ENCODE results near the gene RFX7. TPM values are rescaled to one million over a fixed set of nuclear protein-coding genes. Genes with fewer than 3 reads are reported as not detected.
A peak's percentile ranks its signal among the peaks of the same experiment; 100 is the strongest.

The RFX7 gene
- 10 to 100 TPM; 35.0 to 37.5 TPM for total RNA-seq
- 1 to 10 TPM in 1 of 2 donors, under 1 TPM in 1; 0.30 to 4.4 TPM for polyA plus RNA-seq

DNA sequence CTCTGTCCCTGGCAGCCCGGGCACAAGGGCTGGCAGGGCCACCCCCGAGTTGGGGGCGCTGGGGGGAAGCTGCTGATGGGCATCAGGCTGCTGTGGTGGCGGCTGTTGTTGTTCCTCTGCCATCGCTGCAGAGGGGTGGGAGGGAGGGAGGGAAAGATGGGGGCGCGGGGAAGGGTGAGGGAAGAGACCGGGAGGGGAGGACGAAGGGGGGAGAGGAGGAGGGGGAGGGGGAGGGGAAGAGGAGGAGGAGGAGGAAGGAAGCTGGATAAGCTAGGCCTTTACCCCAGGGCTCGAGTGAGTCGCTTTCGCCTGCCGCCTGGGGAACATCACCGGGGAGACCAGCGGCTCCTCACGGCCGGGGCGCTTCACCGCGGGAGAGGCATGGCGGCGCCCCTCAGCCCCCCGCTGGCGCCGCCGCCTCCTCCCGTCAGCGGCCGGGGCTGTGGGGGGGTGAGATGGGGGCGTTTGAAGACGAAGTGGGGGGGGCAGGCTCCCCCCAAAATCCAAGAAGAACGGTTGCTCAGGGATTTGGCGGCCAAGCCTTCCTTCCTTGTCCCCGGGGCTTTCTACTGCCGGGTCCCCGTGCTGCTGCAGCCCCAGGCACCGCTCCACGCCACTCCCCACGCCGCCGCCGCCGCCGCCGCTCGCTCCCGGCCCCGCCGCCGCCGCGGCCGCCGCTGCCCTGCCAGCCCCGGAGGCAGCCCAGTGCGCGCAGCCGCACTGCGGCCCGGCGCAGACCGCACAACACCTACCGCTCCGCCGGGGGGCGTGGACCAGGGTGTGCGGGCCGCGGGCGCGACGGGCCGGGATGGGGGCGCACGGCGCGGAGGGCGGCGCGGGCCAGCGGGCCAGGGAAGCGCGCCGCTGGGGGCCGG lies at the start of gene RFX7:
RFX7 (minus strand) TSS at position 717 of the 875 bp plus-strand sequence; CDS start at position 123, 594 bp downstream.
- peak within 1 kb of the TSS; percentile 86 to 97 (median 94) for H3K4me3 Mint-ChIP-seq
- H3K4me1 Mint-ChIP-seq = peaks cover 27 to 44% (median 38%) of the 10 kb centered on the region in 4 donors
- no peaks in the 10 kb centered on the region for H3K9me3 Mint-ChIP-seq
- Histone ChIP-seq H3K36me3 (ENCODE audit: insufficient read depth, low read length) (no peaks in the 10 kb centered on the region), H3K4me1 (ENCODE audit: insufficient read depth, low read length) (peaks cover 53% of the 10 kb centered on the region), H3K27me3 (ENCODE audit: insufficient read depth, low read length) (no peaks in the 10 kb centered on the region), H3K27ac (ENCODE audit: low read depth, low read length) (peak within 1 kb of the TSS; percentile 57), H3K4me3 (ENCODE audit: low read length in 2 of 2) (peak within 1 kb of the TSS; percentile 67 to 81), H3K9me3 (ENCODE audit: control insufficient read depth in 1 of 2, low read length in 2 of 2) (no peaks in the 10 kb centered on the region)
- peaks cover 2 to 15% of the 10 kb centered on the region in 2 donors for H3K36me3 Mint-ChIP-seq
- intact Hi-C loops (cut with micrococcal nuclease) = loop anchor here (2.0 to 10.0 kb wide), 6 partner anchors 37 to 1047 kb away; partner anchors contain the start of genes CCPG1, PIERCE2, RSL24D1 and ZNF280D
- peak; percentile 77 to 82 (median 81) for DNase-seq
- H3K27me3 Mint-ChIP-seq = no peaks in the 10 kb centered on the region
- CTCF ChIA-PET (ENCODE audit: partially characterized antibody) = interaction anchor here (1.1 to 1.2 kb wide), 2 partner anchors 35 to 43 kb away, joined by 4 to 5 read pairs; no protein-coding TSS in a partner anchor
- peak within 1 kb of the TSS; percentile 90 to 97 (median 94) for H3K27ac Mint-ChIP-seq
- POLR2A ChIA-PET (ENCODE audit: partially characterized antibody) = interaction anchor here (1.0 to 2.8 kb wide), 6 partner anchors 36 to 924 kb away, joined by 3 to 23 read pairs (median 4); partner anchors contain the start of genes PIGB, PIGBOS1 and ZNF280D

DNA sequence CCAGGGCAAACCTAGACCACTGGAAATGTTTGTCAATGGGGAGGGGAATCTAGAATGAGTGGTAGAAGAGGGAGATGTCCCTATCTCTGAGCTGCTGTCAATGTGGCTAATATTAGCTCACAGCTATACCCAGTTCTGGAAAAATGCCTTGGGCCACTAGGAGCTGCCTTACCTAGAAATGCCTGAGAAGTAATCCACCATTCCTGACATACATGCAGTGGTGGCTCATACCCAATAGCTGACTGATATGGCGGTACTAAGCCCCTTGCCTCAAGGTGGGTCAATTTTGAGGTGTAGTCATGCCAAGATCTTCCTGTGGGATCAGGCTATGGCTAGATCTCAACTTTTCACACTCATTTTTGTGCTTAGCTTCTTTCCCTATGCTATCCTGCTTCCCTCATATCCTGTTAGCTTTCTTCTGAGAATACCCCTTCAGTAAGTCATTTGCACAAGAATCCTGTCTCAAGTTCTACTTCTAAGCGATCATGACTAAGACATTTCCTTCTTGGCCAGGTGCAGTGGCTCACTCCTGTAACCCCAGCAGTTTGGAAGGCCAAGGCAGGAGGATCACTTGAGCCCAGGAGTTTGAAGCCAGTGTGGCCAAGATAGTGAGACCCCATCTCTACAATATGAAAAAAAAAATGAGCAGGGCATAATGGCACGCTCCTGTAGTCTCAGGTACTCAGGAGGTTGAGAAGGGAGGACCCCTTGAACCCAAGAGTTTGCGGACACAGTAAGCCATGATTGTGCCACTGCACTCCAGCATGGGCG lies 49.1 kb upstream of the RFX7 start:
- Mint-ChIP-seq H3K4me3 (no peak overlapping the region), H3K4me1 (no peaks in the 10 kb centered on the region), H3K36me3 (peaks cover 1 to 5% of the 10 kb centered on the region in 2 donors), H3K9me3 (peaks cover 2 to 19% (median 16%) of the 10 kb centered on the region in 8 donors), H3K27me3 (peaks cover 0 to 6% of the 10 kb centered on the region in 2 donors), H3K27ac (no peak overlapping the region)
- Histone ChIP-seq H3K9me3 (ENCODE audit: control insufficient read depth in 1 of 2, low read length in 2 of 2) (peaks cover 0 to 8% of the 10 kb centered on the region in 2 donors), H3K27ac (ENCODE audit: low read depth, low read length) (no peak overlapping the region), H3K4me3 (ENCODE audit: low read length in 2 of 2) (no peak overlapping the region), H3K4me1 (ENCODE audit: insufficient read depth, low read length) (no peaks in the 10 kb centered on the region), H3K36me3 (ENCODE audit: insufficient read depth, low read length) (no peaks in the 10 kb centered on the region), H3K27me3 (ENCODE audit: insufficient read depth, low read length) (no peaks in the 10 kb centered on the region)
- intact Hi-C loops (cut with micrococcal nuclease) = no loop called here
- no peak for DNase-seq
- ChIA-PET POLR2A (ENCODE audit: partially characterized antibody) (no interaction called here), CTCF (ENCODE audit: partially characterized antibody) (no interaction called here)

DNA sequence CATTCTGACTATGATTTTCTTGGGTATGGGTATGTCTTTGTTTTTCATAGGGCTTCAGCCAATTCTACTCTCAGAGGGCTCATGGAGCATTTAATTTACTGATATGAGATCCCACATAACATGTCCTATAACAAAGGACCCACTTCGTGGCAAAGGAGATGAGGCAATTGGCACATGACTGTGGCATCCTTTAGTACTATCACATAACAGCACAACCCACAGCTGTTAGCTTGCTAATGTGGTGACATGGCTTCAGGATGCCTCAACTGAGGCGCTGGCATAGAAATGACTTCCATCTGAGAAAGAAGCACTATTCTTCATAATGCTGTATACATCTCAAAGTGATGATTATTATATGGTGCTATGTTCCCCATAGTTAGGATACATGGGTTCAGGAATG lies 48.1 kb upstream of the RFX7 start:
- H3K4me3 ChIP-seq (ENCODE audit: low read length in 2 of 2) = no peak overlapping the region
- H3K4me3 Mint-ChIP-seq = no peak overlapping the region
- no peaks in the 10 kb centered on the region for H3K27me3 ChIP-seq (ENCODE audit: insufficient read depth, low read length)
- no peaks in the 10 kb centered on the region for H3K4me1 Mint-ChIP-seq
- H3K27ac Mint-ChIP-seq = no peak overlapping the region
- intact Hi-C loops (cut with micrococcal nuclease) = no loop called here
- H3K27ac ChIP-seq (ENCODE audit: low read depth, low read length) = no peak overlapping the region
- peaks cover 0 to 6% of the 10 kb centered on the region in 2 donors for H3K27me3 Mint-ChIP-seq
- no peak for DNase-seq
- peaks cover 0 to 8% of the 10 kb centered on the region in 2 donors for H3K9me3 ChIP-seq (ENCODE audit: control insufficient read depth in 1 of 2, low read length in 2 of 2)
- CTCF ChIA-PET (ENCODE audit: partially characterized antibody) = no interaction called here
- H3K9me3 Mint-ChIP-seq = peaks cover 2 to 19% (median 16%) of the 10 kb centered on the region in 8 donors
- no peaks in the 10 kb centered on the region for H3K36me3 ChIP-seq (ENCODE audit: insufficient read depth, low read length)
- no peaks in the 10 kb centered on the region for H3K4me1 ChIP-seq (ENCODE audit: insufficient read depth, low read length)
- H3K36me3 Mint-ChIP-seq = peaks cover 1 to 5% of the 10 kb centered on the region in 2 donors
- POLR2A ChIA-PET (ENCODE audit: partially characterized antibody) = no interaction called here

DNA sequence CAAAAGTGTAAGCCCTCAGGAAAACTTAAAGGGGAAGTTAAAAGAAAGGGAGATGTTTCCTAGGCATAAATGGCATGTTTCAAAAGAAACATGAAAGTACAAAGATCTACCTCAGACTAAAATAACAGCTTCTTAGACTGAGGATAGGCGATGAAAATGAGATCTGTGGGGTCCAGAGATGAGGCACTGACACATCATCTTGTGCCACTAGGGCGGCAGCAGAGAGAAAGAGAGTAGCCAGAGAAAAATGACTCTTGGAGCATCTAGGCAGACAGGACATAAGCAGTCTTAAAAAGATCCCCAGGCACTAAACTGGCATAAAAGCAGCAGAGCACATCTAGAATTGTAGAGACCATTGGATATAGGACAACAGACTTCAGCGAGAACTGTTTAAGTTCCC lies 42.5 kb upstream of the RFX7 start:
- intact Hi-C loops (cut with micrococcal nuclease) = no loop called here
- H3K27me3 Mint-ChIP-seq = peaks cover 0 to 6% of the 10 kb centered on the region in 2 donors
- no peaks in the 10 kb centered on the region for H3K4me1 ChIP-seq (ENCODE audit: insufficient read depth, low read length)

DNA sequence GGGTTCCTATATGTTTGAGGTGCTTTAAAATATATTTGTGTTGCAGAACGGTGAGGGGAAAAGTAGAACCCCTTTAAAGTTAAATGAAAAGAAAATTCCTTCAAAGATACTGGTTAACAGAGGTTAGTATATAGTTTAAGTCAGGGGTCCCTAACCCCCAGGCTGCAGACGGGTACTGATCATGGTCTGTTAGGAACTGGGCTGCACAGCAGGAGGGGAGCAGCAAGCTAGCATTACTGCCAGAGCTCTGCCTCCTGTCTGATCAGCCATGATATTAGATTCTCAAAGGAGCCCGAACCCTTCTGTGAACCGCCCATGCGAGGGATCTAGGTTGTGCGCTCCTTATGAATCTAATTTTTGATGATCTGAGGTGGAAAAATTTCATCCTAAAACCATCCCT lies 37.5 kb upstream of the RFX7 start:
- DNase-seq = no peak
- intact Hi-C loops (cut with micrococcal nuclease) = no loop called here
- no peaks in the 10 kb centered on the region for H3K4me1 ChIP-seq (ENCODE audit: insufficient read depth, low read length)
- H3K9me3 ChIP-seq (ENCODE audit: control insufficient read depth in 1 of 2, low read length in 2 of 2) = no peaks in the 10 kb centered on the region
- no peak overlapping the region for H3K27ac ChIP-seq (ENCODE audit: low read depth, low read length)
- CTCF ChIA-PET (ENCODE audit: partially characterized antibody) = no interaction called here
- no peaks in the 10 kb centered on the region for H3K4me1 Mint-ChIP-seq
- POLR2A ChIA-PET (ENCODE audit: partially characterized antibody) = no interaction called here
- peaks cover 0 to 2% of the 10 kb centered on the region in 2 donors for H3K27me3 Mint-ChIP-seq
- no peak overlapping the region for H3K4me3 Mint-ChIP-seq
- peaks cover 4 to 9% of the 10 kb centered on the region in 2 donors for H3K36me3 Mint-ChIP-seq
- H3K4me3 ChIP-seq (ENCODE audit: low read length in 2 of 2) = no peak overlapping the region
- no peaks in the 10 kb centered on the region for H3K27me3 ChIP-seq (ENCODE audit: insufficient read depth, low read length)
- no peak overlapping the region for H3K27ac Mint-ChIP-seq
- H3K36me3 ChIP-seq (ENCODE audit: insufficient read depth, low read length) = no peaks in the 10 kb centered on the region
- H3K9me3 Mint-ChIP-seq = peaks cover 0 to 21% (median 19%) of the 10 kb centered on the region in 8 donors

More for the DNA sequence above, 42.5 kb upstream of the RFX7 start:
- CTCF ChIA-PET (ENCODE audit: partially characterized antibody) = no interaction called here
- Histone ChIP-seq H3K36me3 (ENCODE audit: insufficient read depth, low read length) (no peaks in the 10 kb centered on the region), H3K27me3 (ENCODE audit: insufficient read depth, low read length) (no peaks in the 10 kb centered on the region), H3K9me3 (ENCODE audit: control insufficient read depth in 1 of 2, low read length in 2 of 2) (peaks cover 0 to 8% of the 10 kb centered on the region in 2 donors), H3K27ac (ENCODE audit: low read depth, low read length) (no peak overlapping the region), H3K4me3 (ENCODE audit: low read length in 2 of 2) (no peak overlapping the region)
- Mint-ChIP-seq H3K4me1 (no peaks in the 10 kb centered on the region), H3K9me3 (peaks cover 0 to 18% (median 14%) of the 10 kb centered on the region in 8 donors), H3K36me3 (peaks cover 1 to 5% of the 10 kb centered on the region in 2 donors), H3K4me3 (no peak overlapping the region), H3K27ac (no peak overlapping the region)
- POLR2A ChIA-PET (ENCODE audit: partially characterized antibody) = no interaction called here
- no peak for DNase-seq

DNA sequence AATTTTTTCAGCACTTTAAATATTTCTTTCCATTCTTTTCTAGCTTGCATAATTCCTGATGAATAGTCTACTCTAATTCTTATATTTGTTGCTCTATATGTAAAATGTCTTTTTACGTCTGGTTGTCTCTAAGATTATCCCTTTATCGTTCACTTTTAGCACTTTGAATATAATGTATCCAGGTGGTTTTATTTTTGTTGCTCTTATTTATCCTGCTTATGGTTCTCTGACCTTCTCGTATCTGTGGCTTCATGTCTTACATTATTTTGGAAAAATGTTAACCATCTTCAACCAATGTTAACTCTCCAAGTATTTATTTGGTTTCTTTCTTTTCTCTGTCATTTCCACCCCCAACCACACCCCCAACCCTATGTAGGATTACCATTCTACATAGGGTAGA lies 30.0 kb upstream of the RFX7 start:
- H3K27me3 Mint-ChIP-seq = peaks cover 0 to 3% of the 10 kb centered on the region in 2 donors
- no peaks in the 10 kb centered on the region for H3K9me3 ChIP-seq (ENCODE audit: control insufficient read depth in 1 of 2, low read length in 2 of 2)
- ChIA-PET CTCF (ENCODE audit: partially characterized antibody) (no interaction called here), POLR2A (ENCODE audit: partially characterized antibody) (no interaction called here)
- H3K4me3 Mint-ChIP-seq = no peak overlapping the region
- peaks cover 2 to 64% (median 44%) of the 10 kb centered on the region in 8 donors for H3K9me3 Mint-ChIP-seq
- H3K36me3 Mint-ChIP-seq = peaks cover 10 to 19% of the 10 kb centered on the region in 2 donors
- no peaks in the 10 kb centered on the region for H3K4me1 Mint-ChIP-seq
- H3K36me3 ChIP-seq (ENCODE audit: insufficient read depth, low read length) = no peaks in the 10 kb centered on the region
- intact Hi-C loops (cut with micrococcal nuclease) = no loop called here
- no peak overlapping the region for H3K27ac ChIP-seq (ENCODE audit: low read depth, low read length)
- no peaks in the 10 kb centered on the region for H3K4me1 ChIP-seq (ENCODE audit: insufficient read depth, low read length)
- H3K4me3 ChIP-seq (ENCODE audit: low read length in 2 of 2) = no peak overlapping the region
- no peaks in the 10 kb centered on the region for H3K27me3 ChIP-seq (ENCODE audit: insufficient read depth, low read length)
- no peak for DNase-seq
- no peak overlapping the region for H3K27ac Mint-ChIP-seq

DNA sequence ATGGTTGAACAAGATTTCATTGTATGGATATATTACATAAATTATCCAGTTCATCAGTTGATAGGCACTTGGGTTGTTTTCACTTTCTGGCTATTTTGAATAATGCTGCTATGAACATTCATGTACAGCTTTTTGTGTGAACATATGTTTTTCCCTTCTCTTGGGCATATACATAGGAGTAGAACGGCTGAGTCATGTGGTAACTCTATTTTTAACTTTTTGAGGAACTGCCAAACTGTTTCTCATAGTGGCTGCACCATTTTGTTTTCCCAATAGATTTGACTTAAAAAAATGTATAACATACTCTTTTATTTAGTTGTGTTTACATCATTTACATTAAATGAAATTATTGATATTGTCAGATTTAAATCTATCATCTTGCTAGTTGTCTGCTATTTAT lies 28.8 kb upstream of the RFX7 start:
- peaks cover 11 to 20% of the 10 kb centered on the region in 2 donors for H3K36me3 Mint-ChIP-seq
- no peak for DNase-seq
- H3K4me3 Mint-ChIP-seq = no peak overlapping the region
- Histone ChIP-seq H3K36me3 (ENCODE audit: insufficient read depth, low read length) (no peaks in the 10 kb centered on the region), H3K27me3 (ENCODE audit: insufficient read depth, low read length) (no peaks in the 10 kb centered on the region), H3K9me3 (ENCODE audit: control insufficient read depth in 1 of 2, low read length in 2 of 2) (no peaks in the 10 kb centered on the region), H3K27ac (ENCODE audit: low read depth, low read length) (no peak overlapping the region), H3K4me1 (ENCODE audit: insufficient read depth, low read length) (no peaks in the 10 kb centered on the region), H3K4me3 (ENCODE audit: low read length in 2 of 2) (no peak overlapping the region)
- H3K27me3 Mint-ChIP-seq = peaks cover 0 to 1% of the 10 kb centered on the region in 2 donors
- H3K4me1 Mint-ChIP-seq = no peaks in the 10 kb centered on the region
- POLR2A ChIA-PET (ENCODE audit: partially characterized antibody) = no interaction called here
- H3K9me3 Mint-ChIP-seq = peaks cover 2 to 64% (median 35%) of the 10 kb centered on the region in 8 donors
- CTCF ChIA-PET (ENCODE audit: partially characterized antibody) = no interaction called here
- H3K27ac Mint-ChIP-seq = no peak overlapping the region
- intact Hi-C loops (cut with micrococcal nuclease) = no loop called here

All from CD4-positive, alpha-beta memory T cell (primary cell).